Pancreas (tissue), 10 donors: ENCODE results near the gene MYO1C. TPM values are rescaled to one million over a fixed set of nuclear protein-coding genes. Genes with fewer than 3 reads are reported as not detected.

Experiments
- ATAC-seq, 4 donors: fragments of 200-7000 bp; cut with Tn5 transposase; one replicate each; pipeline versions ENCODE4 v1.8.0 to v1.9.1; 2020; ENCODE audit warnings: mild to moderate bottlenecking in 4 of 4, moderate library complexity in 4 of 4
- DNase-seq, 6 donors: peaks; one replicate each; pipeline ENCODE4 v3.0.0-alpha.2; 2020
- FAIRE-seq: peaks from 2 replicates; lab custom pipeline; 2012; peaks lifted over from hg19 to GRCh38; lab: Jason Lieb, UNC
- H3K27ac ChIP-seq, 4 donors: fragments of 200-600 bp; sonication (generic); 1 replicate in 3 of 4; 2 replicates in 1 of 4; pipeline versions ENCODE4 v1.5.0 to v1.8.0; 2020
- H3K27me3 ChIP-seq, 4 donors: fragments of 200-600 bp; one replicate each; pipeline ENCODE4 v1.8.0; 2021
- H3K36me3 ChIP-seq, 3 donors: fragments of 200-600 bp; sonication (generic) in 1 of 3; one replicate each; pipeline versions ENCODE4 v1.5.0 to v1.8.0; 2020 to 2021
- H3K4me1 ChIP-seq, 3 donors: fragments of 200-600 bp; one replicate each; pipeline ENCODE4 v1.8.0; 2021
- H3K4me3 ChIP-seq, 4 donors: fragments of 200-600 bp; sonication (generic) in 2 of 4; one replicate each; pipeline versions ENCODE4 v1.5.0 to v1.8.0; 2020 to 2021
- H3K9me3 ChIP-seq, 4 donors: fragments of 200-600 bp; one replicate each; pipeline ENCODE4 v1.8.0; 2021
- WGBS, 2 donors: extraction: QIAGEN DNeasy Blood & Tissue Kit; methylation state at CpG; one replicate each; pipeline ENCODE4 v1.1.7; 2013; 5-methylcytosine and 5-hydroxymethylcytosine counted together
- intact Hi-C, 3 donors: fragments of 100-400 bp; cut with DNase I; formaldehyde crosslinking; loops; one replicate each; pipeline versions ENCODE4 v1.11.1 to v1.14.2; 2022
- polyA plus RNA-seq, 2 donors: library from polyadenylated mRNA; stranded (reverse); fragments of 200-250 nt; gene quantifications; one replicate each; pipeline ENCODE4 v1.2.3, GENCODE V29; 2013
- total RNA-seq, 6 donors: library from RNA; stranded (reverse); fragmentation: NEBNext Ultra II Directional in 4 of 6; extraction: Animal tissue kit (Norgen Biotek cat#: 25700) in 4 of 6; gene quantifications; one replicate each; pipeline versions ENCODE4 v1.2.1 to v1.2.4, GENCODE V29; 2021 to 2023
- TF ChIP-seq, protein P1 (sequence below), 4 donors: fragments of 200-600 bp; sonication (generic) in 3 of 4; IDR thresholded peaks; one replicate each; pipeline versions ENCODE4 v1.5.0 to v1.8.0; 2021; ENCODE audit warnings: antibody characterized with exemption in 4 of 4
- donor health status: healthy with polysubstance abuse.
- donor health status: DM: no; HTN: no; CAD: no; lungs with moderate emphysema.
- donor health status: DM: no; HTN: no; CAD: no.
- donor health status: control.
- donor health status: control.
- donor health status: Bipolar disorder and iron deficiency.
- donor health status: DM: yes; HTN: yes; CAD: no.
- donor health status: DM: no; HTN: no; CAD: no.
- donor health status: DM: no; HTN: no; CAD: no.
- donor health status: DM: yes; HTN: yes; CAD: no.

MYO1C gene
- total and polyA plus RNA-seq, 8 donors = 57.2 to 138 (median 99.3) TPM

DNA sequence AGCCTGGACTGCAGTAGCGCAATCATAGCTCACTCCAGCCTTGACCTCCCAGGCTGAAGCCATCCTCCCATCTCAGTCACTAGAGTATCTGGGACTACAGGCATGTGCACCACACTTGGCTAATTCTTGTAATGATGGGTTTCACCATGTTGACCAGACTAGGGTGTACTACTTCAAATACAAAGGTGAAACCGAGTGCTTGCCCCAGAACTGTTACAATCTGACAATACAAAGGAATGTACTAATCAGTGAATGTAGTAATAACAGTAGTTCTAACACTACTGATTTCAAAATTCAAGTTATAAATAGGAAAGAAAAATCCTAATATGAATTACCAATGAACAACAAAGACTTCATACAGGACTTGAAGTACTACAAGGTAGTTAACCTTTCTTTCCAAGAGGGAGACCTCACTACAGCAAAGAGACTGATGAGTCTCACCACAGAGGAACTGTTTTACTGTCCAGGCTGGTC, 60.8 kb downstream of the MYO1C start:
- FAIRE-seq (no peak), DNase-seq (no peak), ATAC-seq (no peak)
- 87 to 92% methylated on average over 2 of the region's 2 CpGs for WGBS, 2 donors
- H3K36me3 ChIP-seq = peaks cover 0 to 8% (median 0%) of the 10 kb centered on the region in 3 donors
- intact Hi-C loops = no loop called here
- H3K9me3 ChIP-seq = no peaks in the 10 kb centered on the region
- H3K4me3 ChIP-seq = no peak overlapping the region
- no peaks in the 10 kb centered on the region for H3K4me1 ChIP-seq
- no peaks in the 10 kb centered on the region for H3K27me3 ChIP-seq
- H3K27ac ChIP-seq = no peak overlapping the region
- TF ChIP-seq, protein P1, sequence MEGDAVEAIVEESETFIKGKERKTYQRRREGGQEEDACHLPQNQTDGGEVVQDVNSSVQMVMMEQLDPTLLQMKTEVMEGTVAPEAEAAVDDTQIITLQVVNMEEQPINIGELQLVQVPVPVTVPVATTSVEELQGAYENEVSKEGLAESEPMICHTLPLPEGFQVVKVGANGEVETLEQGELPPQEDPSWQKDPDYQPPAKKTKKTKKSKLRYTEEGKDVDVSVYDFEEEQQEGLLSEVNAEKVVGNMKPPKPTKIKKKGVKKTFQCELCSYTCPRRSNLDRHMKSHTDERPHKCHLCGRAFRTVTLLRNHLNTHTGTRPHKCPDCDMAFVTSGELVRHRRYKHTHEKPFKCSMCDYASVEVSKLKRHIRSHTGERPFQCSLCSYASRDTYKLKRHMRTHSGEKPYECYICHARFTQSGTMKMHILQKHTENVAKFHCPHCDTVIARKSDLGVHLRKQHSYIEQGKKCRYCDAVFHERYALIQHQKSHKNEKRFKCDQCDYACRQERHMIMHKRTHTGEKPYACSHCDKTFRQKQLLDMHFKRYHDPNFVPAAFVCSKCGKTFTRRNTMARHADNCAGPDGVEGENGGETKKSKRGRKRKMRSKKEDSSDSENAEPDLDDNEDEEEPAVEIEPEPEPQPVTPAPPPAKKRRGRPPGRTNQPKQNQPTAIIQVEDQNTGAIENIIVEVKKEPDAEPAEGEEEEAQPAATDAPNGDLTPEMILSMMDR (IDR thresholded peaks at IDR 0.05) = no peak

DNA sequence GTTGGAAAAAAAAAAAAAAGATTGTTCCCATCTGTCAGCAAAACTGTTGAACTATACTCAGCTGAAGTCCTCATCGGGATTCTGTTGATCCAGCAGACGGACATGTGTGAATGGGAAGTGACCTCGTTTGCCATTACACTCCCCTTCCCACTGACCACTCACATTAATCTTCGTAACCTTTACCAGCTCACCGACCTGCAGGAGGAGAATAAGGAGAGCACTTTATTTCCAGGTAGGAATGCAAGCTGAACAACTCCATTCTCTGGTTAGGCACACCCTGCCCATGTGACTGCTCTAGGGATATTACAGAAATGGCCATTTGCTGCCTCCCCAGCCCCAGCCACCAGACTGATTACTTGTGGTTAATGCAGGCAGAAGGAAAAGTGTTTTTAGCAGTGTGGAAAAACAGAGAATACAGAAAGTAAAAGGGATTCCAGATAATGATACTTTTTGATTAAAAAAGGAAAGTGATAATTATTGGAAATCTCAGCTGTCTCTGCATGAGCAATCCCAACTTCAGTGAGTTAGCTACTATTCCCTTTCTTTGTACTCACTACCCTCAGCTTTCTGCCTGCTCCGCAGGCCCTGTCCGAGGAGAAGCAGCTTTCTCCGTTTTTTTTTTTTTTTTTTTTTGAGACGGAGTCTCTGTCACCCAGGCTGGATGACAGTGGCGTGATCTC, 68.9 kb downstream of the MYO1C start:
- Histone ChIP-seq H3K36me3 (peaks cover 0 to 21% (median 0%) of the 10 kb centered on the region in 3 donors), H3K9me3 (no peaks in the 10 kb centered on the region), H3K27me3 (no peaks in the 10 kb centered on the region), H3K27ac (no peak overlapping the region), H3K4me1 (no peaks in the 10 kb centered on the region), H3K4me3 (no peak overlapping the region)
- no peak for DNase-seq
- TF ChIP-seq, protein P1 (IDR thresholded peaks at IDR 0.05) = no peak
- intact Hi-C loops = no loop called here
- no peak for FAIRE-seq
- ATAC-seq = peak in 1 of 4 donors; percentile 18
- WGBS, 2 donors = 78 to 81% methylated on average over 10 of the region's 10 CpGs

DNA sequence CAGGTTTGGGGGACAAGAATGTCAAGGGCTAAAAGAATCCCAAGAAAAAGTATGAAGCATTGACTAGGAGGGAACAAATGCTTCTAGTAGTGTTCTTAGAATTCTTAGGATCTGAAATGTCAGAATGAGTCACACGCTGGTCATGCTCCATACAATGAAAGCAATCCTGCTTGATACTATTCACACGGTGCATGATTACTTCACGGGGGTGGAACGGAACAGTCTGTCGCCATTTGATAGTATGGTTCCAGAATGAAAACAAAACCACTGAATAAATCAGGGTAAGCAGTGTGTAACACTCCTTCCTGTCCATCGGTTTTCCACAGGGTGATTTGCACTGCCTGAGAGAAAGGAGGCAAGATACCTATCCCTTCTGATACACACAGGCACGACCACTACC, 69.6 kb downstream of the MYO1C start:
- H3K27me3 ChIP-seq = no peaks in the 10 kb centered on the region
- peaks cover 0 to 21% (median 0%) of the 10 kb centered on the region in 3 donors for H3K36me3 ChIP-seq
- WGBS, 2 donors = 88 to 89% methylated on average over 7 of the region's 7 CpGs
- H3K4me1 ChIP-seq = no peaks in the 10 kb centered on the region
- H3K4me3 ChIP-seq = no peak overlapping the region
- no peak for FAIRE-seq
- TF ChIP-seq, protein P1 (IDR thresholded peaks at IDR 0.05) = no peak
- intact Hi-C loops = no loop called here
- H3K27ac ChIP-seq = no peak overlapping the region
- ATAC-seq = peak in 2 of 4 donors; percentile 19 to 23
- no peaks in the 10 kb centered on the region for H3K9me3 ChIP-seq
- no peak for DNase-seq

DNA sequence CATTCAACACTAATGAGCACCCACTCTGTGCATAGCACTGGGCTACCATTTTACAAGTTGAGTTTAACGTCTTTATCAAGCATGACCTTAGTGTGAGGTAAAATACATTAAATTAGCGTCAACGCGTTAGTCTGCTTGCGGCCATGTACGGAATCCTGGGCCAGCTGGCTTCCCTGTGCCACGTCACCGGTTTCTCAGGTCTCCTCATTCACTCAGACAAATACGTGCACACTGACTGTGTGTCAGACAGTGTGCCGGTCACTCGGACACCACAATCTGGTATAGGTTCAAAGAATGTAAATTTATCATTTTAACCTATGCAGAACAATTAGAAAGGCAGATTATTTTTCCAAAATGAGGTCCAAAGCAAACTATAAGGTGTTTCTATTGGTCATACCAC, 71.0 kb downstream of the MYO1C start:
- no peaks in the 10 kb centered on the region for H3K9me3 ChIP-seq
- FAIRE-seq = no peak
- no peak for DNase-seq
- ATAC-seq = no peak
- H3K27ac ChIP-seq = no peak overlapping the region
- no peak overlapping the region for H3K4me3 ChIP-seq
- peaks cover 0 to 21% (median 0%) of the 10 kb centered on the region in 3 donors for H3K36me3 ChIP-seq
- TF ChIP-seq, protein P1 (IDR thresholded peaks at IDR 0.05) = no peak
- 92 to 95% methylated on average over 11 of the region's 11 CpGs for WGBS, 2 donors
- no peaks in the 10 kb centered on the region for H3K4me1 ChIP-seq
- intact Hi-C loops = no loop called here
- H3K27me3 ChIP-seq = no peaks in the 10 kb centered on the region

DNA sequence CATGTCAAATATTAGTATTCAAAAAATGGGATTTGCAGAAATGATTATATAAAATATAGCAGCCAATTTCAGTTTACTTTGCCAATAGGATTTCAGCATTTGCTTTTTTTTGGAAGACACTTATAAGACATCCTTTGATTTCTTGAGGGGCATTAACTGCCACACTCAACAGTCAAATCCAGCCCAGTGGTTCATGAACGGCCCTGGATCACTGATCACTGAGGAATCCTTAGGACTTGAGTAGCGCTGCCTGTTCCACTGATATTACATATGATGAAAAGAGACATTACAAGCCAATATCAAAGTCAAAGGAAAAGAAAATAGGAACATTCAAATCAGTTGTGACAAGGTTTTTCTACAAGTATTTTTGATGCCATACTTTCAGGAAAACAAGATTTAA, 71.5 kb downstream of the MYO1C start:
- Histone ChIP-seq H3K27ac (no peak overlapping the region), H3K27me3 (no peaks in the 10 kb centered on the region), H3K36me3 (peaks cover 0 to 21% (median 0%) of the 10 kb centered on the region in 3 donors), H3K4me1 (no peaks in the 10 kb centered on the region), H3K9me3 (no peaks in the 10 kb centered on the region), H3K4me3 (no peak overlapping the region)
- WGBS, 2 donors = 83 to 87% methylated on average over 2 of the region's 2 CpGs
- TF ChIP-seq, protein P1 (IDR thresholded peaks at IDR 0.05) = no peak
- FAIRE-seq (no peak), DNase-seq (no peak), ATAC-seq (no peak)
- intact Hi-C loops = no loop called here
